GM18858 (cell line): ENCODE data around the gene LRRC8D.
"Not testable (repeated sequence)": the region's sequence is repeated elsewhere in the genome, so short reads cannot be mapped to it uniquely, and the experiment has no call there.

Experiments used
- ATAC-seq: cut with Tn5 transposase; IDR thresholded peaks from one replicate; pipeline ENCODE4 v1.9.1; 2021; ENCODE audit not compliant: unreplicated experiment

LRRC8D gene

DNA sequence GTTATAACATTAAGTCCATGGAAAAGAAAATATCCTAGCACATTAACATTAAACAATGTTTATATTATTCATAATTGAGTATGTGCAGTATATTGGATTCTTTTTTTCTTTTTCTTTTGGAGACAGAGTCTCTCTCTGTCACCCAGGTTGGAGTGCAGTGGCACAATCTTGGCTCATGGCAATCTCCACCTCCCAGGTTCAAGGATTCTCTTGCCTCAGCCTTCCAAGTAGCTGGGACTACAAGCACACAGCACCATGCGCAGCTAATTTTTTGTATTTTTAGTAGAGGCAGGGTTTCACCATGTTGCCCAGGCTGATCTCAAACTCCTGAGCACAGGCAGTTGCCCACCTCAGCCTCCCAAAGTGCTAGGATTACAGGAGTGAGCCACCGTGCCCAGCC lies 162.0 kb downstream of the LRRC8D start:
- ATAC-seq, result not testable (repeated sequence)

DNA sequence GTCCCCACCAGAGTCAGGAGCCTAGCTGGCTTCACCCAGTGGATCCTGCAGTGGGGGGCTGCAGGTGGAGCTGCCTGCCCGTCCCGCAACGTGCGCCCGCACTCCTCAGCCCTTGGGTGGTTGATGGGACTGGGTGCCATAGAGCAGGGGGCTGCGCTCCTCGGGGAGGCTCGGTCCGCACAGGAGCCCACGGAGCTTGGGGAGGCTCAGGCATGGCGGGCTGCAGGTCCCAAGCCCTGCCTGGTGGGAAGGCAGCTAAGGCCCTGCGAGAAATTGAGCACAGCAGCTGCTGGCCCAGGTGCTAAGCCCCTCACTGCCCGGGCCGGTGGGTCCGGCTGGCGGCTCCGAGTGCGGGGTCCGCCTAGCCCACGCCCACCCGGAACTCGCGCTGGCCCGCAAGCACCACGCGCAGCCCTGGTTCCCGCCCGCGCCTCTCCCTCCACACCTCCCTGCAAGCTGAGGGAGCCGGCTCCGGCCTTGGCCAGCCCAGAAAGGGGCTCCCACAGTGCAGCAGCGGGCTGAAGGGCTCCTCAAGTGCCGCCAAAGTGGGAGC lies 163.8 kb downstream of the LRRC8D start:
- not testable (repeated sequence) for ATAC-seq

DNA sequence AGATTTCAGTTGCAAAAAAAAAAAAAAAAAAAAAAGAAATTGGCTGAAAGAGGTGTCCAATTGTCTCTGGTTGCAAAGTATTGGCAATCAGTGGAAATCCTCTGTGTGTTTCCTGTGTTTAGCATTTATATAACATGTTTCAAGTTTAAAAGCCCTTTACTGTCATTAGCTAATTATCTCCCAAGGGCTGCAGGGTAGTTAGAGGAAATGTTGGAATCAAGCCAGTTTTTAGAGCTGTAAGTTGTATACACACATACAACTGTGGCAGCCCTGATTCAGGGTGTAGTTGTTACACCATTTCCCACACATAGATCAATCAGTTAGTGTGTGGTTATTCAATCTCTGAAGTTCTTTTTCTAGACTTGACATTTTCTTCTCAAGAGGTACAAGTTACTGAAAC lies 165.2 kb downstream of the LRRC8D start:
- no peak for ATAC-seq
